ENCODE measurements around the gene ATAD3A.
"Not testable (repeated sequence)": the region's sequence is repeated elsewhere in the genome, so short reads cannot be mapped to it uniquely, and the experiment has no call there.

GRCh38 chr1:1505366-1505798, 6.6 kb upstream of the ATAD3A start:
- not testable (repeated sequence) for TF ChIP-seq POLR2A (IDR thresholded peaks at IDR 0.05)
- TF ChIP-seq CTCF (IDR thresholded peaks at IDR 0.05) = peak in 5 of 6 experiments; percentile 2 to 59 (median 53)

Measured in Peyer's patch (tissue), 4 donors.